Measurements from ENCODE around the gene AKR1E2.

AKR1E2 gene

DNA sequence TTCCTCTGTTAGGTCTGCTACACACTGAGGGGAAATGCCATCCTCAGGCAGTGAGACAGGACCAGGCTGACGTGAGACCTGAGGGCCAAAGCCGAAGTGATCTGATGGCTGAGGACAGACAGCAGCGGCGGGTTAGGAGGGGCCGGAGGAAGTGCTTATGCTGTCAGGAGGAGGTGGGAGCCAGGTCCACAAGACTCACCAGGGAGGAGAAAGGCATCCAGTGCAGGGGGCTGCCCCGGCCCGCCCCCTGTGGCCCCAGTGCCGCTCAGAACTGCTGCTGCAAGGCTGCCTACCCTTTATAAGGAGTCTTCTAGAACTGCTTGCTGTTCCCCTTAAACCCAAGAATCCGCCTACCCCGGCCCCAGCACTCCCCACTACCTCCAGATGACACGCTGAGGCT is 19.8 kb downstream of the AKR1E2 start:
- no peak for DNase-seq (ENCODE audit: low read depth in 2 of 2)

DNA sequence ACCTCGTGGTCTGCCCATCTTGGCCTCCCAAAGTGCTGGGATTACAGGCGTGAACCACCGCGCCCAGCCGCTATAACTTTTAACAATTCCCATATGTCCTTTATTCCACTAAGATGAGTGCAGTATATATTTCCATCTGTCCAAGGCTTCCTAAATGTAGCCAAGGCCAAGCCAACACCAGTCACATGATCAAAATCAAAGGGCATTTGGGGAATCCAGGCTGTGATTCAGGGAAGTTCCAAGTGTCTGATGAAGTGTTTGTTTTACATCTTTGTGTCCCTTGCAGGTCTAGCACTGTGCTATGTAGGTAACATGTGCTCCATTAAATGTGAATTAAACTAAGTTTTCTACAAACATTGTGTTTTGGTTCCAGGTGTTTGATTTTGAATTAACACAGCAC is 20.8 kb downstream of the AKR1E2 start:
- no peak for DNase-seq (ENCODE audit: low read depth in 2 of 2)

DNA sequence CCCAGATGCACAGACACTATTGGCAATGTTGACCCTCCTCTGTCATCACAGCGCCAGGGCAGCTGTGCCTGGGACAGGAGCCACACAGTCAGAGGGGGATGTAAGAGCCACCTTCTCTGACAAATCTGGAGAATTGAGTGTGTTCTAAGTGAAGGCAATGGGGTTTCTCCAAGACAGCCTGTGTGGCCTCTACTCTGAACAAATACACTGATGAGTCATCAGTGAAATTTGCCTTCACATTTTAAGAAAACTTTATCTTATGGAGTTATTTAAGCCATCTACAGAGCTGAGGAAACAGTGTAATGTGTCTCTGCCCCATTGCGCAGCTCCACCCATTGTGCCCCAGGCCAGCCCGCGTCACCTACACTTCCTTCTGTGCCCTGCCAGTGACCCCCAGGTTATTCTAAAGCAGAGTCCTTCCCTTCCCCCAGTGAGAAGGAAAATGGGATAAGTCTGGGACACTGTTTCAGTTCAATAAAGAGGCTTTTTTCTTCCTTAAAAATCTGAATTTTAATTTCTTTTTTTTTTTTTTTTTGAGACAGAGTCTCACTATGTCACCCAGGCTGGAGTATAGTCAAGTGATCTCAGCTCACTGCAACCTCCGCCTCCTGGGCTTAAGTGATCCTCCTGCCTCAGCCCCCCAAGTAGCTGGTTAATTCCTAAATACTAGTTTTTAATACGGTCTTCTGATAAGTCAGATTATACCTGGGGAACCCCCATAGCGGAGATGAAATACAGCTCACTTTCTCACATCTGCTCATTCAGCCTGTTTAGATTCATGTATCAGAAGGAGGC is 21.8 kb downstream of the AKR1E2 start:
- DNase-seq (ENCODE audit: low read depth in 2 of 2) = no peak

DNA sequence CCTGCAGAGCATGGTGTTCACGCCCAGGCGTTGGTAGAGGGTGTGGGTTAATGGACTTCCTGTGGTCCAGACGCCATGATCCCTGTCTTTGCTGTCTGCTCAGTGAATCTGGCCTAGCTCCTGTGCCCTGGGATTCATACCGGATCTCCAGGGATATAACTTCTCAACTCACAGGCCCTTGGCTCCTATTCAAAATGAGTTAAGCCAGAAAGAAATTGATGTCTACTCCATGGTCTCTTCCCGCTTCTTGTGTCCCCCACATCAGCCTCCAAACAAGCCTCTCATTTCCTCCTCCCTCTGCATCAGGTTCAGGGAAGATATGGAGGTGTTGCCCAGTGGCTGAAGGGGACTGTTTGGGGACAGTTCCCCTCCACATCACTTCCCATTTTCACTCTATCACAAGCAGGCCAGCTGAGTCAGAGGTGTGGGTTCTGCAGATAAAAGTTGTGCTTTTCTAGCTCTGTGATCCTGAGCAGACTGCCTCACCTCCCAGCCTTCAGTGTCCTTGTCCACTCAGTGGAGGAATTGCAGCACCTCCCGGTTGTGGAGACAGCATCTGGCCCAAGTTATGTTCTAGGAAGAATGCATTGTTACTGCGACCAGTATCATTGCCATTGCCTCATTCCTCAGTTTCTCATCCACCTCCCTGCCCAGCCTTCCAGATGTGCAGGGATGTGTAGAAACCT is 22.5 kb downstream of the AKR1E2 start:
- DNase-seq (ENCODE audit: low read depth in 2 of 2) = no peak

DNA sequence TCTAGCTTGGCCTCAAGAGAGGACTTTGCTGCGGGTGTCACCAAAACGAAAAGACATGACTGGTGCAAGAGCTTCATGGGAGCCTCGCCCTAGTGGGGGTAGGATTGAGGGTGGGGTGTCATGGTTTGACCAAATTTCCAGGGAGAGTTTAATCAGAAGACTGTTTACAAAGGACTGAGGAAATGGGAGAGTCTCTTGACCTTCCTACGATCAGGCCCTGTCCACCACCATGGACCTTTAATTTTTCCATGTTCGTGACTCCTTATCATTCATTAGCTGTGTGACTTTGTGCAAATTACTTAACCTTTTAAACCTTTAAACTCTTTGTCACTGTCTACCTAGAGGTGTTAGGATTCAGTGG is 23.0 kb downstream of the AKR1E2 start:
- DNase-seq (ENCODE audit: low read depth in 2 of 2) = no peak

DNA sequence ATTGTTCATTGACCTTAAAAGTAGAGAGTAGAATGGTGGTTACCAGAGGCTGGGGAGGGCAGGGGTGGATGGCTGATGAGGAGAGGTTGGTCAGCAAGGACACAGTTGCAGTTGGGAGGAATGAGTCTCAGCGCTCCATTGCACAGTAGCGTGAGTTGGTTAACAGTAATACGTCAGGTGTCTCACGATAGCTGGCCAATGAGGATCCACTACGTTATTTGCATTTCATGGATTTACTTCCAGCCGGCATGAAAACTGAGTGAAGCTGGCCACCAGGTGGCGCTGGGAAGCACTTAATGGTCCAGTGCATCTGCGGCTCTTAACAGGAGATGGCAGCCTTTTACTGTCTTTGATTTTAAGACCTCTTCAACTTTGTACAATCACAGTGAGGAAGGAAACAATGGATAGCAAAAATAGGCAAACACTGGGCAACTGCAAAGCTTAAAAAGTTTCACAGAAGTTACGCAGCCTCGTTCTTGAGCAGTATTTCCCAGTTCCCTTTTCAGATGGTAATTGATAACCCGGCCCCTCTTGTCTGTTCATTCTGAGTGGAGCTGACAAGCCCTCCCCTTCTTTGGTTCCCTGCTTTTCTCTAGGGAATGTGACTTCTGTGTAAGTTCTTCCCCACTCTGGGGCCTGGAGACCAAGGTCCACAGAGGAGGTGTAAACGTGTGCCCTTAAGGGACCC is 23.7 kb downstream of the AKR1E2 start:
- DNase-seq (ENCODE audit: low read depth in 2 of 2) = peak; percentile 57 to 78

DNA sequence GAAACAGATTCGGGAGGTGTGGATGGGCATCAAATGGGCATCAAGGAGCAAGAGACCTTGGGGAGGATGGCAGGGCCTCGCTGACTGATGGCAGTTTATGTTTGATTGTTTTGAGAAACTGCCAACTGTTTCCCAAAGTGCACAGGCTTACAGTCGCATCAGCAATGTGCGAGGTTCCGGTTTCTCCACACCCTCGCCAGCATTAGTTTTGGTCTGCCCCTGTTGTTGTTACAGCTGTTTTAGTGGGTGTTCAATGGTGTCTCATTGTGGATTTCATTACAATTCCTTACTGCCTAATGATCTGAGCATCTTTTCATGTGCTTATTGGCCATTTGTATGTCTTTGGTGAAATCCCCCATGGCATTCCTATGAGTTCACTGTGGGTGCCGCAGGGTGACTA is 24.4 kb downstream of the AKR1E2 start:
- DNase-seq (ENCODE audit: low read depth in 2 of 2) = no peak

DNA sequence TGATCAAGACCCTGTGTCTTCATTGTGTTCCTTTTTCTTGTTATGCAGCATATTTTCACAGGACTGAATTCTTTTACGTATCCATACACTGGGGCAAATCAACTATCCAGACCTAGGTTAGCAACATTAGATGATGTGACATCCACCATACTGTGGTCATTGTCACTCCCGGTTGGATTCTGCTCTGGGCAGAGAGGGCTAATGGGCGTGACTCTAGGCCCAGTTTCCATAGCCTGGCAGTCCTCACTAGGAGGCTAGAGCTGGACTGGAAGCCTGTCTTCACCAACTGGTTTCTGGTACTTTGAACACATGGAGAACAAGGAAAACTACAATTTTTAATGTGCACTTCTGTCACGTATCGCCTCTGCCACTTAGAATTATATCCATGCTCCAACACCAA is 25.2 kb downstream of the AKR1E2 start:
- no peak for DNase-seq (ENCODE audit: low read depth in 2 of 2)

DNA sequence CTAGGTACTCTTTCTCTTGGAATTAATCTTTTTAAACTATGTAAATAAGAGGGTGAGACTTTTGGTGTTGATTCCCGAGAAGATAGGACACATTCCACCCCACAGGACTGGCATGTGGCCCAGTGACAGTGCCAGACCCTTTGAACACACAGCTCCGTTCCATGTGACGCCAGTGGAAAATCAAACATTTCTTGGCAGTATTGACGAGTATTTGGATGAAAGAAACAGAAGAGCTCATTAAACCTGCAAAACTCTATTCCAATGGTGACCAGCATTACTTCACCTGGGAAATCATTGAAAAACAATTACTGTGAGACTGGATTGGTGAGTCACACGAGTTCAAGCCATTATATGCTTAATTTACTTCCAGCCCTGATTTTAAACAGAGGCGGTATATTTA is 25.8 kb downstream of the AKR1E2 start:
- DNase-seq (ENCODE audit: low read depth in 2 of 2) = no peak

DNA sequence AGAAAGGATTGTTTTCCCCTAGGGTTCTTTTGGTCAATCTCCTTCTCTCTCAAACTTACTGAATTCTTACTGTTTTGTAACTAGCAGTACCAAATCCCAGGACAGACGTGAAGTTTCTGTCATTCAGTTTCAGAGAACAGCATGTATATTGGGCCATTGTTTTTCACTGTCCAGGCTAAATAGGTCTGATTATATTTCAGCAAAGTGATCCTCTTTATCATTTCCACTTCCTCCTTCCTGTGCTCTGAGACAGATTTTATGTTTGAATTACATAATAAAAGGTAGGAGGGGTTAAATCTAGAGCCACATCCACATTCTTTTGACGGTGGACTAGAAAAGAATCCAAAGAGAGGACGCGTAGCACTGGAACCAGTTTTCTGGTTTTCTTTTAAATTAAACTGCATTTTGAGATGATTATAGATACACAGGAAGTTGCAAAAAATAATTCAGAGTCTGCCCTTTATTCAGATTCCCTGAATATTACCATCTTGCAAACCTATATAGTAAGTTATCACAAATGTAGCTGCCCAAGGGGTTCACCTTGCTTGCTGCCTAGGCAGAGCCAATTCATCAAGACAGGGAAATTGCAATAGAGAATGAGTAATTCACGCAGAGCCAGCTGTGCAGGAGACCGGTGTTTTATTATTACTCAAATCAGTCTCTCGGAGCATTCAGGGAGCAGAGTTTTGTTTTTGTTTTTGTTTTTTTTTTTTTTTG is 40.1 kb downstream of the AKR1E2 start:
- no peak for DNase-seq (ENCODE audit: low read depth in 2 of 2)

DNA sequence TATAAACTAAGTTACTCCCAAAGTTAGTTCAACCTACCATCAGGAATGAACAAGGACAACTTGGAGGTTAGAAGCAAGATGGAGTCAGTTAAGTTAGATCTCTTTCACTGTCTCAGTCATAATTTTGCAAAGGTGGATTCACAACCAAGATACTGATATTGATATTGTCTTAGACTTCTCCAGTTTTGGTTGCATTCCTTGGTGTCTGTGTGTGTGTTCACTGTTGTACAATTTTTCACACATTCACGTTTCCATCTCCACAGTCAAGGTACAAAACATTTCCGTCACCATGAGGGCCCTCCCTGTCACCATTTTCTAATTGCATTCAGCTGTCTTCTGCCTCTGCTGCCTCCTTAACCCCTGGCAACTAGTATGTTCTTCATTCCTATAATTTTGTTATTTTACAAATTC is 41.1 kb downstream of the AKR1E2 start:
- DNase-seq (ENCODE audit: low read depth in 2 of 2) = no peak

DNA sequence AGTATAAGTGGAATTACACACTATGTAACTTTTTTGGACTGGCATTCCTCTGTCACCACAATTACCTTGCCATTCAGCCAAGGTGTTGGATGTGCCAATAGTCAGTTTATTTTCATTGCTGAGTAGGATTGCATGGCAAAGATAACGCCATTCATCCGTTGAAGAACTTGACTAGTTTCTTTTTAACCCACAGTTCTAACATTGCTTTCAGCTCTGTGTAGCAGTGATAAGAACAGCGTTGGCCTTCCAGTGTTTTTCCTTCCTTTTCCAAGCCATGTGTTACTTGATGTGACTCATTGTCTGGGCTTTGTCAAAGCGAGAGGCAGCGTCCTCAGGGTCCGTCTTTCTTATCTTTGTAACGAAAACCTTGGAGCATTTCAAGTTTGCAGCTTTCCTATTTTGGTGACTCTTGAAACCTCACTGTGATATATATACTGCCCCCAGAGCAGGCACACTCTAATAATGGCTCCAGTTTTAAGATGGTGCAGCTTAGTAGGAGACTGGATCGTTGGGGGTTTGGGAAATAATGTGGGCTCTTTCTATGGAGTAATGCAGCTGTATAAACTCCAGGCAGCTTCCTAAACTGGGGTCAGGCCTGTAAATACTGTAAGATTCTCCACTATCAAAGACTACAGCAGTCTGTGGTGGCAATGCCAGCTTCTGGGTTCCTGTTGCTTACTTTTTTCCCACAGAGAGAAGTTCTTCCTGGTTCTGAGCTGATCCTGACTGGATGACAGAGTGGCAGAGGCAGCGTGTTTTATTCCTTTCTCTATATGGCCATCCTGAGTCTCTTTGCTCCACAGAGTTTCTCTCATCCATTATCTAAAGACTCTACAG is 41.7 kb downstream of the AKR1E2 start:
- no peak for DNase-seq (ENCODE audit: low read depth in 2 of 2)

DNA sequence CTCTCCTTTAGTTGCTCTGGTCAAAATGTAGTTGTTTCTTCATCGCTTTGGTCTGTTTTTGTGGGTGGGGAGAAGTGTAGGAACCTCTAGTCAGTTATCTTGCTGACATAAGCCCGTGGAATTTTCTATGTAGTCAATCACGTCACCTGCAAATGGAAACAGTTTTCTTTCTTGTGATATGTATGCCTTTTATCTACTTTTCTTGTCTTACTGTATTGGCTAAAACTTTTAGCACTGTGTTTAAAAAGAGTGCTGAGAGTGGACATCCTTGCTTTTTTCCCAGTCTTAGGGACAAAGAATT is 42.3 kb downstream of the AKR1E2 start:
- no peak for DNase-seq (ENCODE audit: low read depth in 2 of 2)

DNA sequence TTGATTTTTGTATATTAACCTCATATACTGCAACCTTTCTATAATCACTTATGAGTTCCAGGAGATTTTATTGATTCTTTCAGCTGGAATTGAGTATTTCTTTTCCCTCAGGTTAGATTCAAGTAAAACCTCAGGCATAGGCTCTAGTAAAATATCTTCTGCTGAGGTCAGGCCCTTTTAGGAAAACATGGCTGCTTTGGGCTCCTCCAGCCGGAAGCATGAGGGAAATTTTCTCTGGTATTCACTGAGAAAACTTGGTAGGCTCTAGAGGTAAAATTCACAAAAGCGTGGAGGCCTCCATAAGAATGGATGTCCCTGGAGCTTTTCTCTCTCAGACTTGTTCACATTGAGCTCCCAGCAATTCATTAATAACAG is 56.7 kb downstream of the AKR1E2 start:
- no peak for DNase-seq (ENCODE audit: low read depth in 2 of 2)

DNA sequence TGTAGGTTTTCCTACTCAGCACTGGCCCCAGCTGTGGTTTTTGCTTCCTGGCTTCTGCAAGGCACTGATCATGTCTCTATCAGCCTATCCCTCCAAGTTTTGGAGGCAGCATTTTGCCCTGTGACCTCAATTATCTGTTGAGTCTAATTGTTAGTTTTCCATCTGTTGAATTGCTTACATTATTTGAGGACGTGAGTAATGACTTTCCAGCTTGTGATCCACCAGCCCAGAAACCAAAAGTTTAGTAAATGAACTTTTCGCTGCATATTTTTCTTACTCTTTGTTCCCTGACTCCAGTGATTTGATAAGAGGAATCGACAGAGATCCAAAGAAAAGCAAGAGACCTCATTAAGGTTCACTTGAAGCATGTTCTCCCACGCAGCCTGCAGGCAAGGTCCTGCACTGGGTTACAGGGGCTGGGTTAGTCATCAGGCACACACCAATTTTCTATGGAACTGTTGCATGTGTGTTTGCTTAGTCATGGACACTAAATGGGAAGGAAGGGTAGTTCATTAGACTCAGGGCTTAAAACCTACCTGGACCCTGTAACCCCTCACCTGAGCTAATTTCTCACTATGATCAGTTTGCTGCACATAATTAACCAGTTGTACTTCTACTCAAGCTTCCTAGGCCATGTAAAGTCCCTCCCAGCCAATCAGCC is 57.2 kb downstream of the AKR1E2 start:
- no peak for DNase-seq (ENCODE audit: low read depth in 2 of 2)

DNA sequence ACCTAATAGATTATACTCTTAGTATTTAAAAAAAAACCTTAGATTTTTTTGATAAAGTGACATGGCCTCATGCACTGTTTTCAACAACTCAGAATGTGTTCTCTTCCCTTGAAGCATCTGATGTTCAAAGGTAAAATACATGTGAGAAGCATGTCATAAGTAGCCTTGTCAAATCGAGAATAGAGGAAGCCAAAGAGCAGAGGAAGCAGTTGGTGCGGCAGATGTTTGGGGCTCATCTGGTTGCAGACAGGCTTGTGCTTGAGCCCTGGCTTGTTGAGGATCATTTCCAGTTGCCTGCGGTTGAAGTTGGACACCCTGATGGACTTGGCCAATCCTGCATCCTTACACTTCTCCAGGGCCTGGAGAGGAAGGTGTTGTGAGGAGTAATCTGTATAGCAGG is 59.2 kb downstream of the AKR1E2 start:
- DNase-seq (ENCODE audit: low read depth in 2 of 2) = no peak

DNA sequence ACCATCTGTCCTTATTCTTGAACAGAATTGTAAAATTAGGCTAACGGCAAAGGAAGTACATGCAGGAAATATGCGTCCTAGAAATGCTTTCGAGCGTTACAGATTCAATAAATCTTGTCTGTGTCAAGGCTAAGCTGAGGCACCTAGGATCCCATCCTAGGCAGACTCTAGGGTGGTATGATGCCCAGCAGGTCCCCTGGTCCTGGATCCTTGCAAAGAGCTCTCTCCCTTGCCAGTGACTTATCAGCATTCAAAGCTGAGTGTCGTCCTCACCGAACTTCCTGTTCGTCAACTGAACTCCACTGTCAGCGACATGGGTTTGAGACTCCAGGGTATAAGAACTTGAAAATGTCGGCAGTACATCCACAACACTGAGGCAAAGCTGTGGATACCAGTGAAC is 61.5 kb downstream of the AKR1E2 start:
- no peak for DNase-seq (ENCODE audit: low read depth in 2 of 2)

DNA sequence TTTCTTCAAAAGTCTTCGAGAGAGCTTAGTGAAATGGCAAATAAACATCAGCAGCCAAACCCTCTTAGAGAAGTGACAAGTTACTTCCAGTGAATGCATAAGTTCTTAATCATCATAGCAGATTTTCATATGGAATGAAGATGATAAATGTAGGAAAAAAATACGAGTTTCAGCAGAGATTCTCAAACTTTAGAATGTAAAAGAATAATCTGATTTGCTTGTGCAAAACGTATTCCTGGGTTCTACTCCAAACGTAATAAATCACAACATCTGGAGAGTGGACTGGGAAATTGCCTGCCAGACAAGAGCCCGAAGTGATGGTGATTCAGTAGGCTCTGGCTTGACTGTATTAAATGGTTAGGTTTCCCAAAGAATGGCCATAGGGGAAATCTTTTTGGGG is 62.2 kb downstream of the AKR1E2 start:
- DNase-seq (ENCODE audit: low read depth in 2 of 2) = no peak

DNA sequence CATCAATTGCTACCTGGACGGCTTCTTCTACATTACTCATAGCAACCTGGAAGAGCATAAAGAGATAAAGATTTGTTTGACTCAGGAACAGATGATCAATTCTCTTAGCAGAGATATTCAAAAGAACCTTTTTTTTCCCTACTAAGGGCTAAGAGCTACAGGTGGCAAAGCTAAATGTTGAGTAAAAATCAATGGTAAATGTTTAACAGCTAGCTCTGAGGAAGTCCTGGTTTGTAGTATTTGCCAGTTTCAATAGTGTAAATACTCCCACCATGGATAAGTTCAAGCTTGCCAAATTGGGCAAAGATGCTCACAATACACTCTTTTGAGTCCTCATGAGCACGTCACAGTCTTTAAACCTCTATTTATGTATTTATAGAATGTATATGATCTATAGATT is 64.0 kb downstream of the AKR1E2 start:
- no peak for DNase-seq (ENCODE audit: low read depth in 2 of 2)

DNA sequence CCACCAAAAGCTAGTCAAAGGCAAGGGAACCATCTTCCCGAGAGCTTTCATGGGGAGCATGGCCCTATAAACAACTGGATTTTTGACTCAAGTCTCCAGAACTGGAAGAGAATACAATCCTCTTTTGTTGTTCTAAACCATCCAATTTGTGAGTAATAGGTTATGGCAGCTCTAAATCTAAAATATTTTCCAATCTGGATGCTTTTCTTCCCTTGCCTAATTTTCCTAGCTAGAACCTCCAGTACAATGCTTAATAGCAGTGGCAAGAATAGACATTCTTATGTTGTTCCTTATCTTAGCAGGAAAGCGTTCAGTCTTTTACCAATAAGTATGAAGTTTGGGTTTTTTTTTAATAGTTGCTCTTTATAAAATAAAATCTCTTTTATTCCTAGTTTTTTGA is 66.7 kb downstream of the AKR1E2 start:
- no peak for DNase-seq (ENCODE audit: low read depth in 2 of 2)

DNA sequence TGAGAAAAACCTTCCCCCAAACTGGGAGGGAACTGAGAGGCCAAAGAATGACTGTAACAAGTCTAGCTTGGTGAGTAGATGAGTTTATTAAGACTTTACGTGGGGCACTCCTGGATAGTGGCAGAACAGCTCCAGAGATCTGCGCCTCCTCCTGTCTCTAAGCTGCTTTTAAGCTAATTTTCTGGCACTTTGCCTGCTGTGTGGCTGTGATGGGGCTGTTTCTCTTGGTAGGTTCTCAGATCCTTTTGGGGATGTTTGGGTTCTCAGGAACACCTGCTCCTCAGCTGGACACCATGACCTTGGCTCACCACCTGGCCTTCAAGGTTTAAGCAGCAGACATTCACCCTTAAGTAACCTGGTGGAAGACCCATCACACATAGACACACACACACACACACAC is 68.3 kb downstream of the AKR1E2 start:
- DNase-seq (ENCODE audit: low read depth in 2 of 2) = no peak

Data from stimulated activated CD8-positive, alpha-beta memory T cell treated with anti-CD3 and anti-CD28 coated beads, Interleukin-7, amount 100 ng/mL, for 1 hour (primary cell).